Left colon (tissue), 2 donors: ENCODE data around the gene PRDM5. TPM values are rescaled to one million over a fixed set of nuclear protein-coding genes. Genes with fewer than 3 reads are reported as not detected.
"Not testable (repeated sequence)": the region's sequence is repeated elsewhere in the genome, so short reads cannot be mapped to it uniquely, and the experiment has no call there.

Source experiments
- ATAC-seq: fragments of 200-7000 bp; cut with Tn5 transposase; one replicate; pipeline ENCODE4 v1.9.1; 2020; ENCODE audit warnings: mild to moderate bottlenecking, moderate library complexity
- DNase-seq, 2 donors: peaks; one replicate each; pipeline ENCODE4 v3.0.0-alpha.2; 2020
- intact Hi-C, 2 donors: fragments of 100-400 bp; cut with DNase I in 1 of 2; cut with micrococcal nuclease in 1 of 2; formaldehyde crosslinking; loops; one replicate each; pipeline versions ENCODE4 v1.11.2 to v1.14.0; 2022; cut with DNase I, micrococcal nuclease
- total RNA-seq, 2 donors: library from RNA; stranded (reverse); fragmentation: NEBNext Ultra II Directional; extraction: Animal tissue kit (Norgen Biotek cat#: 25700); gene quantifications; one replicate each; pipeline ENCODE4 v1.2.1, GENCODE V29; 2021
- donor health status: DM: no; HTN: no; CAD: no.
- donor health status: DM: yes; HTN: yes; CAD: no.

PRDM5 gene
- total RNA-seq, 2 donors from 2014 or later, result 7.0 to 7.4 TPM

DNA sequence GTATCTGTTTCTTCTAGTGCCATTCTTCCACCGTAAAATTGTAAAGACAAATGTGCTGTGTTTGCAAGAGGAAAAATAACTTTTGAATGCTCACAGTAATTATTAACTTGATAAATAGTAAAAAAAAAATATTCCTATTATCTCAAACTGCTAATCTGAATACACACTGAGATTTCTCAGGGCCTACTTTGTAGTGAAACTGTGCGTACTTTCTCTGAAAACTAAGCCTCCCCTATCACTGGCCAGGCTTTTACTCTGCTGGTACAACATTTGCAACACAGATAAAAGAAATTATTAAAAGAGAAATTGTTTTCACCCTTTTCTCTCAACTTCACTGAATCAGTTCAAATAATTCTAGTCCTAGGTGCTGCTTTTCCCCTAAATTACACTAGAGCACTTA is 137.3 kb downstream of the PRDM5 start:
- ATAC-seq, result no peak
- intact Hi-C loops, result no loop called here
- DNase-seq, result no peak

GRCh38 chr4:120777459-120777858 is 145.1 kb downstream of the PRDM5 start:
- intact Hi-C loops, result no loop called here
- DNase-seq (no peak), ATAC-seq (no peak)

DNA sequence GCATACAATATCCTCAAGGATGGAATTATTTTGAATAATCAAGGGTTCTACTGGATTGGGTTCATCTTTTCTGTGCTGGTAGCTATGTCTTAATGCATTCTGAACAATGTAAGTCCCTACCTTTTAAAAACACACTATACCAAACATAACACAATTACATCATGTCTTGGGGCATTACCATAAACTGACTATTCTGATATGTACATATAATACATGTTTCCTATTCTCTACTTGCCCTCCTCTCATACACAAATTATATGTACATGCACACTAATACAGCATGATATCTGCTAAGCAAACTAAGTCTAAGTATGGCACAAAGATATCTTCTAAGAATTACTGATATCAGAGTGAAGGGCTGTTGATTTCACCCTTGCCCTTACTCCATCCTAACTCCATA is 147.1 kb downstream of the PRDM5 start:
- no peak for ATAC-seq
- intact Hi-C loops, result no loop called here
- no peak for DNase-seq

- intact Hi-C loops, result no loop called here
- no peak for DNase-seq
- ATAC-seq, result no peak
Observed at GRCh38 chr4:120773641-120774040, 148.9 kb downstream of the PRDM5 start.

DNA sequence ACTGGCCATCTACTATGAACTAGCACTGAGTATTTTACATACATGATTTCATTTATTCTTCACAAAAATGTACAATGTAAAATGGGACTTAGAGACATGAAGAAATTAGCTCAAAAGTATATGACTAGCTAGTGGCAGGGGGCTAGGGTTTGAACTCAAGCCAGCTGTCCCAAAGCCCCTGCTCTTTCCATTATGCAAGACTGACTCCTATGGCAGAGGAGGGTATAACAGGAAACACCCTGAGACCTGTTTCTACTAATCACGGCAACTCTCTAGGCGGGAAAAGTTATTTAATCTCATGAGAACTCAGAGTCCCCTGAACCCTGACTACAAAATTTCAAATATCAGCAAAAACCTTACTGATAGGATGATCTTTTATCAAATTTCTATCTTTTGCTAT is 150.6 kb downstream of the PRDM5 start:
- intact Hi-C loops, result no loop called here
- ATAC-seq (no peak), DNase-seq (no peak)

GRCh38 chr4:120770897-120771296 is 151.6 kb downstream of the PRDM5 start:
- ATAC-seq (no peak), DNase-seq (no peak)
- intact Hi-C loops, result no loop called here

DNA sequence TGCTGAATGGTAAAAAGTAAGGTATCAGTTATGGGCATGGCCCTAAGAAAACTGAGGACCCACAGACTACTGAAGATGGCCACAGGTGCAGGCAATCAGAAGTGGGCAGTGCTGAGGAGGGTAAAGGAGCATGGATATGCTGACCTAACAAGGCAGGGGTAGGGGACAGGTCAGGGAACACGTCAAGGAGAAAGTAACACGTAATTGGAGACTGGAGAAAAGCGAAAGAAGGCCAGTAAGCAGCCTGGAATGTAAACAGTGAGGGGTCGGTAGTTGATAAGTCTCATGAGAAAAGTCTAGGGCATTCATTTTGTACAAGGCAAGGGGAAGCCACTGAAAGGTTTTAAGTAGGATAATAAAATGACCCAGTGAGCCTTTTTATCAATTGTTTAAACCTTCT is 153.3 kb downstream of the PRDM5 start:
- DNase-seq, result no peak
- intact Hi-C loops, result no loop called here

DNA sequence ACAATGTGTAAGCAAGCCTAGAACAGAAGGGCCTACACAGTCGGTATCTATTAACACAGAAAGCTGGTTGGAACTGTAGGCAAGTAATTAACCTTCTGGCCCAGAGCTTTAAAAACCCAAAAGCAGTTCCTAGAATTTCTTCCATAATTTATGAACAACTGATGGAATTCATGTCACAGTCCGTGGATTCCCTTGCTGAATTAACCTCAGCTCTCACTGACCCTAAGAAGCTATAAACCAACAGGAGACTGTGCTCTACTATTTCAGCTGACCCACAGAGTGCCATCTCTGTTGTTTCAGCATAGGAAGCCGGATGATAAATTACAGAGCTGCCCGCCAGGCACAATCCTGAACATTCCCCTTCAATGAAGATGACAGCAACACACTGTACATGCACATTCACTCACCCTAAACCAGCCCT is 157.3 kb downstream of the PRDM5 start:
- DNase-seq, result no peak
- no peak for ATAC-seq
- intact Hi-C loops, result no loop called here

More for the DNA sequence above, 153.3 kb downstream of the PRDM5 start:
- ATAC-seq, result no peak

- peak; percentile 97 for ATAC-seq
- intact Hi-C loops, result no loop called here
Observed at GRCh38 chr4:120763650-120764049, 158.9 kb downstream of the PRDM5 start.

GRCh38 chr4:120761070-120761469 is 161.5 kb downstream of the PRDM5 start:
- ATAC-seq (no peak), DNase-seq (no peak)
- intact Hi-C loops, result no loop called here

More at GRCh38 chr4:120763650-120764049, 158.9 kb downstream of the PRDM5 start:
- no peak for DNase-seq

GRCh38 chr4:120760047-120760446 is 162.5 kb downstream of the PRDM5 start:
- intact Hi-C loops, result no loop called here
- DNase-seq (no peak), ATAC-seq (no peak)

- intact Hi-C loops, result no loop called here
- ATAC-seq, result peak; percentile 91
- DNase-seq, result no peak
Observed at GRCh38 chr4:120755864-120756263, 166.7 kb downstream of the PRDM5 start.

- intact Hi-C loops, result no loop called here
- ATAC-seq, result no peak
- no peak for DNase-seq
Observed at GRCh38 chr4:120754590-120754989, 167.9 kb downstream of the PRDM5 start.

DNA sequence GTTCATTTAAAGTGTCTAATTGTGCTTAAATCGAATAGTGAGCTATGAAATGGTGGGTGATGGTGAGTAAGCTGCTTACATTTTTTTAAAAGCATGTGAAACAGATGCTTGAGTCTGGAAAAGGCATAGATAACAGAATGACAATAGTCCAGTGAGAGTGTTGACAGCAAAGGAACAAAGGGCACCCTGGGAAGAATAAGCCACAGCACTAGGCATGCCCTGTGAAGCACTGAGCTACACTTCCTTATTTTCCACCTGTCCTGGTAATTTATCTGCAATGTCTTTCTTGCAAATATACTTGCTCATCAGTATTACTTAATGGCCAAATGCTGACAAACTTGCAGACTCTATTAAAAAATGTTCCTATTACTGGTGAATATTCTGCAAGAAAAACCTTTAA is 168.7 kb downstream of the PRDM5 start:
- ATAC-seq (peak; percentile 92), DNase-seq (no peak)
- intact Hi-C loops, result no loop called here

DNA sequence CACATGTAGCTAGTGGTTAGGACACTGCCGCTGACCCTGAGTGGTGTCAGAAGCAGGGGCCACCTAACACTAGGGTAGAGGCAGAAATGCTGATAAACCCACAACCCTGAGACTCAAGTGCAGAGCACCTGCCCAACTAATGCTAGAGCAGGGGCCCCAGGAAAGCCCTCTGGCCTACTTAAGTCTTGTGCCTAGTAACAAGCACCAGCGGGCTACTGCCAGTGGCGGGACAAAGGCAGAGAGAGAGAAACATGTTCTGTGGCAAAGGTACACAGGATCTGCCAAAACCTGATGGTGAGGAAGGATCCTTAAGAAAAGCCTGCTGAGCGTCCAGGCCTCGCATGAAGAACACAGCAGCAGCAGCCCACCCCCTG is 172.4 kb downstream of the PRDM5 start:
- ATAC-seq (no peak), DNase-seq (no peak)
- intact Hi-C loops, result no loop called here

DNA sequence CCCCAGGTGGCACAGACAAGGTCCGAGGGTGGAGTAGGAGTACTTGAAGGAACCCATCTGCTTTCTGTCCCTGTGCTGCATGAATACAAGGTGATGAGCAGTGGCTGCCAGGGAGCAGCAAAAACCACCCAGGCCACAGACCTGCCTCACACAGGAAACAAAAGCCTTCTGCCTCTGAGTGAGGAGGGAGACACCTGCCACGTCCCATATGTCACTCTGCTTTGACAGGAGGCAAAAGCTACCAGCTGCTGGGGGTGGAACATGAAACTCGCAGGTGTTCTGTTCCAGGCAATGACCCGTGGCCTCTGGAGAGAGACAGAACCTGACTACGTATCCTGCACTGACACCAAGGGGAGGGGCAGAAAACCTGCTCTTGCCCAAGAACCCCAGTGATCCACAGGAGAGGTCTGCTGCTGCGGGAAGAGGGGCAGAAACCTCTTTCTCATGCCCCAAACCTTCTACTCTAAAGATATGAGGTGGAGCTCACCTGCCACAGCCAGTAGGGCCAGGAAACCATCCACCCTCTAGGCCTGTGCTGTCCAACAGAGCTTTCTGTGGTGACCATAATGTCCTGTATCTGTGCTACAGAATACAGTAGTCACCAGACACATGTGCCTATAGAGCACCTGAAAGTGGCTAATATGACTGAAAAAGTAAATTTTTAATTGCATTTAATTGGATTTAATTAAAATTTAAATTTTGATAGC is 172.9 kb downstream of the PRDM5 start:
- DNase-seq, result peak in 1 of 2 donors; percentile 61
- peak; percentile 48 for ATAC-seq
- intact Hi-C loops, result no loop called here

GRCh38 chr4:120741636-120742035 is 180.9 kb downstream of the PRDM5 start:
- ATAC-seq, intact Hi-C loops, DNase-seq: not testable (repeated sequence)

DNA sequence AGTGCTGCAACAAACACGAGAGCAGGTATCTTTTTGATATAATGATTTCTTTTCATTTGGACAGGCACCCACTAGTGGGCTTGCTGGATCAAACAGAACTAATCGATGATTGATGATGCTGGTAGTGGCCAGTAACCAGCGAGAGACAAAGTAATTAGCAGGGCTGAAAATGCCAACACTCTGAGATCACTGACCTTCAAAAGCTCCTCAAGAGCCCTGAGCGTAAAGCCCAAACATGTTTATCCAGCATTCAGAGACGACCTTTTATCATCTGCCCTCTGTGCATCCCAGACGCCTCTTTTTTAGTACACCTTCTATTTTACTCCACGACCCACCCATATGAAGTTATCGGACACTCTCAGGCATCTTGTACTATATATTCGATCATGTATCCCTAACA is 186.2 kb downstream of the PRDM5 start:
- ATAC-seq, result no peak
- intact Hi-C loops, result no loop called here
- no peak for DNase-seq

DNA sequence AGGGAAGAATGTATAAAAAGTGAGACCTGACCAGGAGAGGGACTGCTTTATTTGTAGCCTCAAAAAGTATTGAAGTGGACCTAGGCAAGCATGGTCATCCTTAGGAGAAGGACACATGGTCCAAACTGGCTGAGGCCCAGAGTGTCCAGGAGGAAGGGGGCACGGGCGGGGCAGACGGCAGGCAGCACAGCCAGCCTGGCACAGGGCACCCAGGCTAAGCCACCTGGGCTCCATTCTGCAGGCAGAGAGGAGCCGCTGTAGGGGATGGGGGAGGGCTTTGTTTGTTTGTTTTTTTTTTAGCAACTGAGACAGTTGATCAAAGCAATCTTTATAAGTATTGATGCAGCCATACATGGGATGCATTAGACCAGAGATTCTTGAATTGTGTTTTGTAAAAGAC is 188.6 kb downstream of the PRDM5 start:
- peak; percentile 35 for ATAC-seq
- intact Hi-C loops, result no loop called here
- DNase-seq, result no peak

DNA sequence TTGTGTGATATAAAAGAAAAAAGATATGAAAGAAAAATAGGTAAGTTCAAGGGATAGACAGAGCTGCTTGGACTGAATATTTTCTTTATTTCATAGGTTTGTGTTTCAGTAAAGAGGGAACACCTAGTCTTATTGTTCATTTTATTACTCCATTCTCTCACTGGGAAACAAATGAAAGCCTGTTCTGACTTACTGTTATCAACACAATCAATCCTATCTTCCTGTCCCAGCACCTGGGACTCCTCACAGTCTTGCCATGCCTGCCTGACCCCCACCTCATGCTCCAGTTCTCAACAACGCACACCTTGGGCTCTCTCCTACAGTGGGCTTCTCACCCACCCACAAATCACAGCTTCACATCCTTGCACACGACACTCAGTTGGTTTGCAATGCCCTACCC is 189.5 kb downstream of the PRDM5 start:
- intact Hi-C loops, result no loop called here
- peak; percentile 75 for ATAC-seq

GRCh38 chr4:120731561-120731960 is 191.0 kb downstream of the PRDM5 start:
- intact Hi-C loops, result no loop called here
- ATAC-seq (peak; percentile 45), DNase-seq (no peak)

More for the DNA sequence above, 189.5 kb downstream of the PRDM5 start:
- DNase-seq, result no peak
